Panc1 (cell line): ENCODE data around the gene PRCC. TPM values are rescaled to one million over a fixed set of nuclear protein-coding genes. Genes with fewer than 3 reads are reported as not detected.

Source experiments
- total RNA-seq: library from RNA; stranded (reverse); gene quantifications from one replicate; pipeline ENCODE4 v1.2.1, GENCODE V29; 2021; ENCODE audit not compliant: unreplicated experiment

The PRCC gene
- total RNA-seq, 1 experiment from 2014 or later = 78.5 TPM

Other genes starting within 250 kb of the PRCC start
- gene IQGAP3, start 195.0 kb upstream of the PRCC start, total RNA-seq = 25.6 TPM
- gene TTC24, start 187.8 kb upstream of the PRCC start, total RNA-seq = not detected
- 211 TPM for gene NAXE, start 175.8 kb upstream of the PRCC start, total RNA-seq
- 44.4 TPM for gene GPATCH4, start 166.1 kb upstream of the PRCC start, total RNA-seq
- 0.21 TPM for gene HAPLN2, start 148.1 kb upstream of the PRCC start, total RNA-seq
- 0.57 TPM for gene BCAN, start 125.4 kb upstream of the PRCC start, total RNA-seq
- gene NES, start 90.1 kb upstream of the PRCC start, total RNA-seq = 56.3 TPM
- 1,115 TPM for gene CRABP2, start 62.0 kb upstream of the PRCC start, total RNA-seq
- 32.8 TPM for gene METTL25B, start 39.1 kb upstream of the PRCC start, total RNA-seq
- gene ISG20L2, start 38.8 kb upstream of the PRCC start, total RNA-seq = 40.6 TPM
- gene MRPL24, start 26.4 kb upstream of the PRCC start, total RNA-seq = 80.4 TPM
- 325 TPM for gene HDGF, start 15.9 kb upstream of the PRCC start, total RNA-seq
- gene SH2D2A, start 49.3 kb downstream of the PRCC start, total RNA-seq = 0.69 TPM
- not detected for gene INSRR, start 91.6 kb downstream of the PRCC start, total RNA-seq
- 0.21 TPM for gene NTRK1, start 93.3 kb downstream of the PRCC start, total RNA-seq
- 16.1 TPM for gene PEAR1, start 126.2 kb downstream of the PRCC start, total RNA-seq
- gene LRRC71, start 153.1 kb downstream of the PRCC start, total RNA-seq = 0.77 TPM